ENCODE results near the gene NDUFC2.
A peak's percentile ranks its signal among the peaks of the same experiment; 100 is the strongest.

NDUFC2 gene

DNA sequence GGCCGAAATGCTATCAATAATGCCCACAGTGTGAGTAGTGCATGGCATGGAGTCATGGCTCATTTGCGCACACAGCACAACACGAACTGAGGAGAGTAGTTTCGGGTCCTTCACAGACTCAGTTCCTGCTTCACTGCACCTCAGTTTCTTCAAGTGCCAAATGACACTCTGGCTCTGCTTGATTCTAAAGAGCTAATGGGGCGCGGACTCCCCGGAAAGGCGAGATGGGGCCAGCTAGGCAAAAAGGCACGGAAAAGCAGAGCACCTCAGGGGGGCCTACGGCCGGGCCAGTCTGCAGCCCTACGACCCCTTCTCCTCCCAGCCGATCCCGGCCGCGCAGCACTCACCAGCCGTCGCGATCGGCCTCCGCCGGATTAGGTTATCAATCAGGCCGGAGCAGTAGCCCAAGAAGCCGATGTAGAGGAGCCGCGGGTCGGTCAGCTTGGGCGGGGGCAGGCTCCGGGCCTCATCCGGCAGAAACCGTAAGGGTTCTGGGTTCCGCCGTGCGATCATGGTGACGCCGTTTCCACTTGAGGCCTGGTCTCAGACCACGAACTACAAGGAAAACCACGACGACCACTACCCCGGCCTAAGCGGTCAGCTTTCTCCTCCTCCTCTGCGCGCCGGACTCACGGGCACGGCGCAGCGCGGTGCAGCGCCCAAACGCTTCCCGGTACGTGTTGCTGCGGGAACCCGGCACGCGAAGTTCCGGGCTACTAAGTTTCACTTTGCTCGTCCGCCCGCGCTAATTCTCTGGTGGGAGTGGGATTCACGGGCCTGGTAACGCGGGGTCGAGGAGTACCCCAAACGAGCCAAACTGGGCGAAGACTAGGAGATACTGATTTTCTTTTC is at the start of gene NDUFC2:
Gene NDUFC2, minus strand, starts transcription at position 631 of the 852 bp plus-strand sequence. Its CDS starts 118 bp downstream, at position 513.
- ChIA-PET POLR2A (ENCODE audit: low non-redundant PET) (no interaction called here), CTCF (interaction anchor here (0.6 kb wide), 1 partner anchor 26 kb away, joined by 4 read pairs; no protein-coding TSS in a partner anchor)
- peak within 1 kb of the TSS; percentile 78 for H3K27ac ChIP-seq
- DNase-seq (ENCODE audit: low spot score): peak; percentile 72
- no peak for TF ChIP-seq CTCF (conservative IDR thresholded peaks at IDR 0.05; ENCODE audit: low read depth)

DNA sequence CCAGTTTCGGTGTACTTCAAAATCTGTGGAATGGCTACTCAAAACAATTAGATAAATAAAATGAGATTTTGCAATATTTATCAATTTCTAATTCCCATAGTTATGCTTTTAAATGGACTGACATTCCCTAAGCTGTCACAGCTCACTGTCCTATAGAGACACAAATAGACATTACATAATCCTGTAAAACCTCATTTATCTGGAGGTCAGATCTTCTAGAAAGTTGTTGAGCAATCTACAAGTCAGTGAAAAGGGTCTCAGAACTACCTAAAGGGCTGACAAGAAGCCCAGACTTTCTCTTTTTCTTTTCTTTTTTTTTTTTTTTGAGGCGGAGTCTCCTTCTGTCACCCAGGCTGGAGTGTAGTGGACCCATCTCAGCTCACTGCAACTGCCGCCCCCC is 47.7 kb upstream of the NDUFC2 start:
- no peak for DNase-seq (ENCODE audit: low spot score)
- POLR2A ChIA-PET (ENCODE audit: low non-redundant PET): no interaction called here
- no peak overlapping the region for H3K27ac ChIP-seq
- CTCF ChIA-PET: no interaction called here
- no peak for TF ChIP-seq CTCF (conservative IDR thresholded peaks at IDR 0.05; ENCODE audit: low read depth)

DNA sequence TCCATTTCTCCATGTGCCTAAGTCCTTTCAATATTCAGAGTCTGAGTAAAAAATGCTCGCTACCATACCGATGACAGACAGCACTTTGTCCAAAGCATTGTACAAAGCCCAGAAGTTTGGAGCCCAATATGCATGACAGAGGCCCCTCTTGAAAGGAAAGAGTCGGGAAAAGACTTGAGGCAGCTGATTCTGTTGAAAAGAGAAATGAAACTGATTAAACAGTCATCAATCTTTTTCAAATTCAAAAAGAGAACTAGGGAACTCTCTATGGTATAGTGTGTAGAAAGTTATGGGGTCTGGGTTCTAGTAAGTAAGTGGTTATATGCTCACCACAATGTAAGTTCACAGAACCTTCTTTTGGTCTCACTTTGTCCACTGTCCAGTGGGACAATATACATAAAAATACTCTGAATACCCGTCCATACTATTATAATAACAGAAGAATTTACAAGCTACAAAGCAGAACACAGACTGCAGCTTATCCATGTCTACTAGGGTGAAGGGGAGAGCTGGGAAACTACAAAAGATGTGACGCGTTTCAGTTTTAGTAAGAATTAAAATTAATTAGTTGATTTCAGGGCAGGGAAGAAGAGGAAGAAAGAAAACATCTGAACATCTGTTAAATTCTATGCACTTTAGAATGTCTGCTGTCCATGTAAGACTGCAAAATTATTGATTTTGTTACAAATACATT is 33.1 kb upstream of the NDUFC2 start:
- no peak overlapping the region for H3K27ac ChIP-seq
- no peak for TF ChIP-seq CTCF (conservative IDR thresholded peaks at IDR 0.05; ENCODE audit: low read depth)
- ChIA-PET POLR2A (ENCODE audit: low non-redundant PET) (no interaction called here), CTCF (interaction anchor here (0.6 kb wide), 1 partner anchor 14 kb away, joined by 4 read pairs; no protein-coding TSS in a partner anchor)
- no peak for DNase-seq (ENCODE audit: low spot score)

DNA sequence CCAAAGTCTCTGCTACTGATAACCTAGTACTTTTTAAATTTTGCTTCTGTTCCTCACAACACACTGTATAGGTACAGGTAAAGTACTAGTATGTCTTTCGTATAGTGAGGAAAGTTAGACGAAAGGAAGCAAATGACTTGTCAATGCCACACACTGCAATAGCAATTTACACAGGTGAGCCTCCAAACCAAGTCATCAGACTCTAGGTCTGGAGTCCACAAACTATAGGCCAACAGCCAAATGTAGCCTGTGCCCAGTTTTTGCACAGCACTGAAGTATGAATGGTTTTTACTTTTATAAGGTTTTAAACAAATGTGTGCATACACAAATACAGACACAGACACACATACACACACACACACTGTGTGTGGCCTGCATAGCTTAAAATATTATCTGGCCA is 31.6 kb upstream of the NDUFC2 start:
- no peak for TF ChIP-seq CTCF (conservative IDR thresholded peaks at IDR 0.05; ENCODE audit: low read depth)
- ChIA-PET CTCF (interaction anchor here (0.6 kb wide), 1 partner anchor 39 kb away, joined by 3 read pairs; no protein-coding TSS in a partner anchor), POLR2A (ENCODE audit: low non-redundant PET) (no interaction called here)
- DNase-seq (ENCODE audit: low spot score): no peak
- no peak overlapping the region for H3K27ac ChIP-seq

DNA sequence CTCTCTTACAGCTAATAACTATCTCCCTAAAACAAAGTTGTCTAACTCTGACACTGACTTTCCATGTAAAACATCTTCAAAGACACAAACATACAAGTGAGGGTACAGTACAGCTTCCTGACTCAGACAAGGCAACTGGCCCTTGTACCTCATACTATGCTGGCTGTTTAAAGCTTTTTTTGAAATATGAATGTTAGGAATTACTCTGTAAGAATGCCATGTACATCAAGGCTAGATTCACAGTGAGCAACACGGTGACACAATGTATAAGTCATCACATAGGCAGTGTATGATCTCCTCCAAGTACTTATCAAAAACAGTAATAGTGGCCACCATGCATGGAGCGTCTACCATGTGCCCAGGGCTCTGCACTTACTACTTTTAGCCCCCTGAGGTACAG is 31.2 kb upstream of the NDUFC2 start:
- TF ChIP-seq CTCF (conservative IDR thresholded peaks at IDR 0.05; ENCODE audit: low read depth): no peak
- H3K27ac ChIP-seq: no peak overlapping the region
- POLR2A ChIA-PET (ENCODE audit: low non-redundant PET): no interaction called here
- CTCF ChIA-PET: no interaction called here
- DNase-seq (ENCODE audit: low spot score): no peak

DNA sequence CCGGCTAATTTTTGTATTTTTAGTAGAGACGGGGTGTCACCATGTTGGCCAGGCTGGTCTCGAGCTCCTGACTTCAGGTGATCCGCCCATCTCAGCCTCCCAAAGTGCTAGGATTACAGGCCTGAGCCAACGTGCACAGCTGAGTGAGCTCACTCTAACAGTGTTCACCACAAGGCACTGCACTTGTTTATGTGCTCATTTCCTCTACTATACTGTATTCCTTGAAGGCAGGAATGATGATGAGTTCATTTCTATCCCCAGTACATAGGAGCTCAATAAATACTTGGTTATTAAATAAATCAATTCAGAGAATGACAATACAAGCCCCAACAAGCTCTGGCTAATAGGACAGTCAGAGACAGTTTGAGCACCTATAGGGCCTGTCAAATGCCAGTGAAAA is 30.7 kb upstream of the NDUFC2 start:
- POLR2A ChIA-PET (ENCODE audit: low non-redundant PET): no interaction called here
- no peak for DNase-seq (ENCODE audit: low spot score)
- TF ChIP-seq CTCF (conservative IDR thresholded peaks at IDR 0.05; ENCODE audit: low read depth): no peak
- CTCF ChIA-PET: no interaction called here
- no peak overlapping the region for H3K27ac ChIP-seq
